Calu3 (cell line): ENCODE measurements around the gene HSPA1A. TPM values are rescaled to one million over a fixed set of nuclear protein-coding genes. Genes with fewer than 3 reads are reported as not detected.
A peak's percentile ranks its signal among the peaks of the same experiment; 100 is the strongest.

Source experiments
- BruUV-seq: library from RNA; stranded (reverse); fragments of 400-500 nt; replicated peaks from 2 replicates; lab custom pipeline; 2021; lab: Mats Ljungman, UMichigan
- CTCF ChIA-PET: fragments of 300-600 bp; sonication (Branson Sonifier 250); formaldehyde crosslinking; loops from one replicate; lab custom pipeline; 2022; ENCODE audit warnings: antibody characterized with exemption; lab: Charles Lee
- DNase-seq: peaks from one replicate; pipeline ENCODE4 v3.0.0; 2022
- H3K27ac Mint-ChIP-seq: one replicate; pipeline ENCODE4 v1.8.0; 2022; ENCODE audit warnings: mixed read lengths; ENCODE audit not compliant: unreplicated experiment
- H3K27me3 Mint-ChIP-seq: one replicate; pipeline ENCODE4 v1.8.0; 2022; ENCODE audit warnings: mixed read lengths; ENCODE audit not compliant: unreplicated experiment
- H3K36me3 Mint-ChIP-seq: one replicate; pipeline ENCODE4 v1.8.0; 2022; ENCODE audit warnings: mild to moderate bottlenecking, moderate library complexity, mixed read lengths; ENCODE audit not compliant: insufficient read depth, unreplicated experiment
- H3K4me1 Mint-ChIP-seq: one replicate; pipeline ENCODE4 v1.8.0; 2022; ENCODE audit warnings: mild to moderate bottlenecking, low read depth, mixed read lengths; ENCODE audit not compliant: unreplicated experiment
- H3K4me3 Mint-ChIP-seq: one replicate; pipeline ENCODE4 v1.8.0; 2022; ENCODE audit warnings: mild to moderate bottlenecking, low read depth, moderate library complexity, mixed read lengths; ENCODE audit not compliant: unreplicated experiment
- H3K9me3 Mint-ChIP-seq: one replicate; pipeline ENCODE4 v1.8.0; 2022; ENCODE audit warnings: low read depth, mixed read lengths; ENCODE audit not compliant: unreplicated experiment
- intact Hi-C: fragments of 100-400 bp; cut with micrococcal nuclease; formaldehyde crosslinking; loops from one replicate; pipeline ENCODE4 v1.10.0; 2022; ENCODE audit not compliant: unreplicated experiment
- total RNA-seq: library from RNA; stranded (reverse); gene quantifications from 2 replicates; pipeline ENCODE4 v1.2.3, GENCODE V29; 2022
- TF ChIP-seq, protein P1 (sequence below): fragments of 200-600 bp; IDR thresholded peaks from one replicate; pipeline ENCODE4 v1.8.0; 2022; ENCODE audit warnings: antibody characterized with exemption; ENCODE audit not compliant: unreplicated experiment

Gene HSPA1A
- total RNA-seq, 1 experiment from 2014 or later: 1,263 TPM

GRCh38 chr6:31831350-31832215, 16.2 kb downstream of the HSPA1A start:
- TF ChIP-seq, protein P1, sequence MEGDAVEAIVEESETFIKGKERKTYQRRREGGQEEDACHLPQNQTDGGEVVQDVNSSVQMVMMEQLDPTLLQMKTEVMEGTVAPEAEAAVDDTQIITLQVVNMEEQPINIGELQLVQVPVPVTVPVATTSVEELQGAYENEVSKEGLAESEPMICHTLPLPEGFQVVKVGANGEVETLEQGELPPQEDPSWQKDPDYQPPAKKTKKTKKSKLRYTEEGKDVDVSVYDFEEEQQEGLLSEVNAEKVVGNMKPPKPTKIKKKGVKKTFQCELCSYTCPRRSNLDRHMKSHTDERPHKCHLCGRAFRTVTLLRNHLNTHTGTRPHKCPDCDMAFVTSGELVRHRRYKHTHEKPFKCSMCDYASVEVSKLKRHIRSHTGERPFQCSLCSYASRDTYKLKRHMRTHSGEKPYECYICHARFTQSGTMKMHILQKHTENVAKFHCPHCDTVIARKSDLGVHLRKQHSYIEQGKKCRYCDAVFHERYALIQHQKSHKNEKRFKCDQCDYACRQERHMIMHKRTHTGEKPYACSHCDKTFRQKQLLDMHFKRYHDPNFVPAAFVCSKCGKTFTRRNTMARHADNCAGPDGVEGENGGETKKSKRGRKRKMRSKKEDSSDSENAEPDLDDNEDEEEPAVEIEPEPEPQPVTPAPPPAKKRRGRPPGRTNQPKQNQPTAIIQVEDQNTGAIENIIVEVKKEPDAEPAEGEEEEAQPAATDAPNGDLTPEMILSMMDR: no peak
- Mint-ChIP-seq H3K4me1 (peaks cover 30% of the 10 kb centered on the region), H3K27me3 (peaks cover 13% of the 10 kb centered on the region), H3K36me3 (peaks cover 87% of the 10 kb centered on the region), H3K9me3 (no peaks in the 10 kb centered on the region), H3K27ac (peak overlapping the region; percentile 77), H3K4me3 (peak overlapping the region; percentile 89)
- no peak for DNase-seq
- BruUV-seq: no TSS peak
- intact Hi-C loops: loop anchor here (2.0 to 5.0 kb wide), 3 partner anchors 39 to 151 kb away; partner anchors contain the start of gene LY6G5C
- CTCF ChIA-PET: interaction anchor here (0.7 to 3.8 kb wide), 10 partner anchors 12 to 62 kb away, joined by 3 to 51 read pairs (median 6); partner anchors contain the start of genes HSPA1A, HSPA1L, LSM2 and NEU1

DNA sequence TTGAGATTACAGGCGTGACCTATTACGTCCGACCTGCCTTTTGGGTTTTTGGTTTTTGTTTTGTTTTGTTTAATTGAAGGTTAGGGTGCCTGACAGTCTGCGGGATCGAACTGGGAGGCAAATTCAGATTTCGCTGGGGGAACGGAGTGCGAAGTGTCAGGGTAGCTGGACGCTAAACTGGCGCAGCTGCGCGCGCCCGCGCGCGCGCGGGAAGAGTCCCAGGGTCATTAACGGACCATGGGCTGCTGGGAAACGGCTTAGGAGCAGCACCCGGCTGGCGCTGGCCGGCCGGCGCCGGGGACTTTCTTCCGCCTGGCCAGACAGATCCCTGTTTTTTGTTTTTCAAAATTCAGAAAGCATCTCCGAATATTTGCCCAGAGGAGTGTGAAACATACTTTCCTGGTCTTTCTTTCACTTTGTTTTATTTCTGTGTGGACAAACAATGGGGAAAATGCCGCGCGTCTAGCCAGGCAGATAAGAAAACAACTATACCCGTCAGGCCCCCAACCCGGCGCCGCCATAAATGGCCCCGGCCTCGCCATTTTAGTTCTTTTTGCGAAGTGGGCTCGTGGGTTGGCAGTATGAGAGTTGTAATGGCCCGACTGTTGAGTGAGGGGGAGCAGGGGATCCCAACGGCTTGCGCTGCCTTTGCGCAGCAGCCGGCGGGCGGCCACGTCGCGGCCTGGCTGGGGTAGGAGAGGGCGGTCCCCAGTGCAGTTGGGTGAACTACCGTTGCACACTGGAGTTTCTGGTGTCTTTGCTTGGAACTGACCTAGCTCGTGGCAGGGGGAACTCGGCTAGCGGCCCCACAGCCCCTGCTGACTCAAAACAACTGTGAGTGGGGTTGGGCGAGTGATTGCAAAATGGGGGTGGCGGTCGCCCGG, 19.3 kb downstream of the HSPA1A start:
- intact Hi-C loops: loop anchor here (2.0 to 5.0 kb wide), 2 partner anchors 14 to 42 kb away; no protein-coding TSS in a partner anchor
- peaks cover 100% of the 10 kb centered on the region for H3K36me3 Mint-ChIP-seq
- no peaks in the 10 kb centered on the region for H3K27me3 Mint-ChIP-seq
- peak; percentile 96 for DNase-seq
- H3K4me3 Mint-ChIP-seq: peak overlapping the region; percentile 89
- no peaks in the 10 kb centered on the region for H3K9me3 Mint-ChIP-seq
- TF ChIP-seq, protein P1: no peak
- CTCF ChIA-PET: interaction anchor here (0.6 to 1.6 kb wide), 9 partner anchors 13 to 1076 kb away, joined by 3 to 9 read pairs (median 4); partner anchors contain the start of genes HSPA1A, HSPA1L, LSM2 and MSH5
- H3K27ac Mint-ChIP-seq: peak overlapping the region; percentile 99
- H3K4me1 Mint-ChIP-seq: peaks cover 39% of the 10 kb centered on the region
- no TSS peak for BruUV-seq

DNA sequence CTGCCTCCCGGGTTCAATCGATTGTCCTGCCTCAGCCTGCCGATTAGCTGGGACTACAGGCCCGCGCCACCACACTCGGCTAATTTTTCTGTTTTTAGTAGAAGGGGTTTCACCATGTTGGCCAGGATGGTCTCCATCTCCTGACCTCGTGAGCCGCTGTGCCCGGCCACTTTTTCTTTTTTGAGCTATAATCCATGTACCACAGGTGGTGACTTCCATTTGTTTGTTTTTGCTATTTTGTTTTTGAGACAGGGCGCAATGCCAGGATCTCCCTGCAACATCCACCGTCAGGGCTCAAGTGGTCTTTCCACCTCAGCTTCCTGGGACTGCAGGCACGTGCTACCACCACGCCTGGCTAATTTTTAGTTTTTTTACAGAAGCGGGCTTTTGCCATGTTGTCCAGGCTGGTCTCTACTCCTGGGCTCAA, 20.7 kb downstream of the HSPA1A start:
- intact Hi-C loops: no loop called here
- CTCF ChIA-PET: interaction anchor here (0.6 to 1.5 kb wide), 8 partner anchors 9 to 909 kb away, joined by 3 to 9 read pairs (median 4); partner anchors contain the start of genes HSPA1B and MSH5

More for the DNA sequence above, 20.7 kb downstream of the HSPA1A start:
- TF ChIP-seq, protein P1: no peak
- Mint-ChIP-seq H3K4me1 (peaks cover 39% of the 10 kb centered on the region), H3K36me3 (peaks cover 100% of the 10 kb centered on the region), H3K27me3 (no peaks in the 10 kb centered on the region), H3K9me3 (no peaks in the 10 kb centered on the region), H3K4me3 (peak overlapping the region; percentile 89), H3K27ac (peak overlapping the region; percentile 99)
- no peak for DNase-seq
- BruUV-seq: no TSS peak
